ENCODE measurements around the gene PCDHA5.
"Not testable (repeated sequence)": the region's sequence is repeated elsewhere in the genome, so short reads cannot be mapped to it uniquely, and the experiment has no call there.

Gene PCDHA5
- total RNA-seq: 0 reads per million in 4 donors

- no peak for DNase-seq
Observed at GRCh38 chr5:140821375-140822280, at the start of gene PCDHA5. TSS of gene PCDHA5 (plus strand) at chr5:140821613.

DNA sequence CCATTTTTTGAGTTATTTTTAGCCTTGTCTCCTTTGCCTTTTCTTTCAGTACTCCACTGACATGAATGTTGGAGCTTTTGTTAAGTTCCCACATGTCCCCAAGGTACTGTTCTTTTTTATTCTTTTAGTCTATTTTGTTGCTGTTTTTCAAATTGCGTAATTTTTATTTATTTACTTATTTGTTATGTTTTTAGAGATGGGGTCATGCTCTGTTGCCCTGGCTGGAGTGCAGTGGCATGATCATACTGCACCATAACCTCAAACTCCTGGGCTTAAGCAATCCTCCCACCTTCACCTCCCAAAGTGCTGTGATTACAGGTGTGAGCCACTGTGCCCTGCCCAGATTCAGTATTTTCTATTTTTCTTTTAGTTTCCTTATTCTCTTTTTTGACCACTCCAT, 40.9 kb upstream of the PCDHA5 start:
- no peak for DNase-seq

DNA sequence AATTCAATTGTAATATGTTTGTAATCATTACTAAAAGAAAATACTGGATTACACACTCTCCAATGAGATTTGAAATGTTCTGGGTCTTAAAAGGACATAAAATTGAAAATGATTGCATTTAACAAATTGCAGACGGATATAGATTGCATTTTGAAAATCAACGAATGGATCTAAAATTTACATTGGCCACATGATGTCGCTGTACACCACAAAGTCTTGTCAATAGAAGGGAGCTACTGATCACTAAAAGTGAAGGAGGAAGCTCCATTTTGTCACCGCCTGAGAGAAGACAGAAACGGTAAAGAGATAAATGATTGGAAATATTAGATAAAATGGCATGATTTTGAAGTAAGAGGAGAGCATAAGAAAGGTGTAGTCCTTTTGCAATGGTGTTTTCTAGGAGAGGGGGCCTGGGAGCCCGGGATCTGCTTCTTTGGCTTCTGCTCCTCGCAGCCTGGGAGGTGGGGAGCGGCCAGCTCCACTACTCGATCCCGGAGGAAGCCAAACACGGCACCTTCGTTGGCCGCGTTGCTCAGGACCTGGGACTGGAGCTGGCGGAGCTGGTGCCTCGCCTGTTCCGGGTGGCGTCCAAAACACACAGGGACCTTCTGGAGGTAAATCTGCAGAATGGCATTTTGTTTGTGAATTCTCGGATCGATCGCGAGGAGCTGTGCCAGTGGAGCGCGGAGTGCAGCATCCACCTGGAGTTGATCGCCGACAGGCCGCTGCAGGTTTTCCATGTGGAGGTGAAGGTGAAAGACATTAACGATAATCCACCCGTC, 35.3 kb upstream of the PCDHA5 start, which contains the start of gene PCDHA1:
Gene PCDHA1, plus strand, starts transcription at position 236 of the 782 bp plus-strand sequence.
- DNase-seq: no peak

DNA sequence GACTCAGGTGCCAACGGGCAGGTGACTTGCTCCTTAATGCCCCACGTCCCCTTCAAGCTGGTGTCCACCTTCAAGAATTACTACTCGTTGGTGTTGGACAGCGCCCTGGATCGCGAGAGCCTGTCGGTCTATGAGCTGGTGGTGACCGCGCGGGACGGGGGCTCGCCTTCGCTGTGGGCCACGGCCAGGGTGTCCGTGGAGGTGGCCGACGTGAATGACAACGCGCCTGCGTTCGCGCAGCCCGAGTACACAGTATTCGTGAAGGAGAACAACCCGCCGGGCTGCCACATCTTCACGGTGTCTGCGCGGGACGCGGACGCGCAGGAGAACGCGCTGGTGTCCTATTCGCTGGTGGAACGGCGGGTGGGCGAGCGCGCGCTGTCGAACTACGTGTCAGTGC, 34.0 kb upstream of the PCDHA5 start:
- not testable (repeated sequence) for DNase-seq

GRCh38 chr5:140787849-140788504, 33.4 kb upstream of the PCDHA5 start:
- DNase-seq: not testable (repeated sequence)

- no peak for DNase-seq
Observed at GRCh38 chr5:140791089-140791488, 30.3 kb upstream of the PCDHA5 start.

DNA sequence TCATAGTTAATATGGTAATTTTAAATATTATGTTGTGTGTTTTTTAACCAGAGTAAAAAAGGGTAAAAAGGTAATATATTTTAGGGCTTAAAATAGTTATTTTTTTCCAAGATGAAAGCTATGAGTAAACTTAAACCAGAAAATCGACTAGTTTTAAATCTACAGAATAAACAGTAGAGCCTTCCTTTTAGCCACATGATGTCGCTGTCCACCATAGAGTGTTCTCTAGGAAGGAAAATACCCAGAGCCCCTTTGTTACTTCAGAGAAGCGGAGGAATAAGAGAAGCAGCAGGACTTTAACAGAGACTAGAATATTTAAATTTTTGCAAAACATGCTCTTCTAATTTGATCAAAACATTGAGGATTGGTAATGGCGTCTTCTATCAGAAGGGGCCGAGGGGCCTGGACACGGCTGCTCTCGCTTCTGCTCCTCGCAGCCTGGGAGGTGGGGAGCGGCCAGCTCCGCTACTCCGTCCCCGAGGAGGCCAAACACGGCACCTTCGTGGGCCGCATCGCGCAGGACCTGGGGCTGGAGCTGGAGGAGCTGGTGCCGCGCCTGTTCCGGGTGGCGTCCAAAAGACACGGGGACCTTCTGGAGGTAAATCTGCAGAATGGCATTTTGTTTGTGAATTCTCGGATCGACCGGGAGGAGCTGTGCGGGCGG, 26.7 kb upstream of the PCDHA5 start, which contains the start of gene PCDHA2:
Gene PCDHA2, plus strand, starts transcription at position 258 of the 664 bp plus-strand sequence.
- DNase-seq: no peak

GRCh38 chr5:140795259-140795641, 26.2 kb upstream of the PCDHA5 start:
- no peak for DNase-seq

DNA sequence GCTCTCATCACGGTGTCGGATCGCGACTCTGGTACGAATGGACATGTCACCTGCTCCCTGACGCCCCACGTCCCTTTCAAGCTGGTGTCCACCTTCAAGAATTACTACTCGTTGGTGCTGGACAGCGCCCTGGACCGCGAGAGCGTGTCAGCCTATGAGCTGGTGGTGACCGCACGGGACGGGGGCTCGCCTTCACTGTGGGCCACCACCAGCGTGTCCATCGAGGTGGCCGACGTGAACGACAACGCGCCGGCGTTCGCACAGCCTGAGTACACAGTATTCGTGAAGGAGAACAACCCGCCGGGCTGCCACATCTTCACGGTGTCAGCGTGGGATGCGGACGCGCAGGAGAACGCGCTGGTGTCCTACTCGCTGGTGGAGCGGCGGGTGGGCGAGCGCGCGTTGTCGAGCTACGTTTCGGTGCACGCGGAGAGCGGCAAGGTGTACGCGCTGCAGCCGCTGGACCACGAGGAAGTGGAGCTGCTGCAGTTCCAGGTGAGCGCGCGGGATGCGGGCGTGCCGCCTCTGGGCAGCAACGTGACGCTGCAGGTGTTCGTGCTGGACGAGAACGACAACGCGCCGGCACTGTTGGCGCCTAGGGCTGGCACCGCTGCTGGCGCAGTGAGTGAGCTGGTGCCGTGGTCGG, 25.2 kb upstream of the PCDHA5 start:
- DNase-seq: not testable (repeated sequence)

- no peak for DNase-seq
Observed at GRCh38 chr5:140796718-140797095, 24.7 kb upstream of the PCDHA5 start.

DNA sequence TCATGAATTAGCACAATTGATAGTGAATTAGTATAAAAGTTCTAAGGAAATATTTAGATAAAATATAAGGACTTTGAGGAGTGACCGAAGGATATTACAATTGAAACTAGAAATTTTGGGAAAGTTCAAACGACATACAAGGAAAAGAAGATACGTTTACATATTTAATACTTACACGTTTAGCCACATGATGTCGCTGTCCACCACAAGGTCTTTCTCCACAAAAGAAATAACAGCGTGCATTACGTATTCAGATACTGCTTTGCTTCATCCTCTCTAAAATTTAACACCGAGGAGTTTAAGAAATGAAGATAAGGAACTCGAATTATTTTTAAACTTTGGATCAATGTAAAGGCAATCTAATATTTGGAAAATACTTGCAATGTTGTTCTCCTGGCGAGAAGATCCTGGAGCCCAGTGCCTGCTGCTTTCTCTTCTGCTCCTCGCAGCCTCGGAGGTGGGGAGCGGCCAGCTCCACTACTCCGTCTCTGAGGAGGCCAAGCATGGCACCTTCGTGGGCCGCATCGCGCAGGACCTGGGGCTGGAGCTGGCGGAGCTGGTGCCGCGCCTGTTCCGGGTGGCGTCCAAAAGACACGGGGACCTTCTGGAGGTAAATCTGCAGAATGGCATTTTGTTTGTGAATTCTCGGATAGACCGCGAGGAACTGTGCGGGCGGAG, 20.5 kb upstream of the PCDHA5 start, which contains the start of gene PCDHA3:
Gene PCDHA3, plus strand, starts transcription at position 242 of the 678 bp plus-strand sequence.
- no peak for DNase-seq

- no peak for DNase-seq
Observed at GRCh38 chr5:140801494-140801841, 19.9 kb upstream of the PCDHA5 start.

DNA sequence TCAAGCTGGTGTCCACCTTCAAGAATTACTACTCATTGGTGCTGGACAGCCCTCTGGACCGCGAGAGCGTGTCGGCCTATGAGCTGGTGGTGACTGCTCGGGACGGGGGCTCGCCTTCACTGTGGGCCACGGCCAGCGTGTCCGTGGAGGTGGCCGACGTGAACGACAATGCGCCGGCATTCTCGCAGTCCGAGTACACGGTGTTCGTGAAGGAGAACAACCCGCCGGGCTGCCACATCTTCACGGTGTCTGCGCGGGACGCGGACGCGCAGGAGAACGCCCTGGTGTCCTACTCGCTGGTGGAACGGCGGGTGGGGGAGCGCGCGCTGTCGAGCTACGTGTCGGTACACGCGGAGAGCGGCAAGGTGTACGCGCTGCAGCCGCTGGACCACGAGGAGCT, 19.0 kb upstream of the PCDHA5 start:
- DNase-seq: not testable (repeated sequence)

GRCh38 chr5:140802781-140803271, 18.6 kb upstream of the PCDHA5 start:
- no peak for DNase-seq

GRCh38 chr5:140806834-140807775, 14.3 kb upstream of the PCDHA5 start, which contains the start of gene PCDHA4:
TSS of gene PCDHA4 (plus strand) at chr5:140807068.
- DNase-seq: no peak

DNA sequence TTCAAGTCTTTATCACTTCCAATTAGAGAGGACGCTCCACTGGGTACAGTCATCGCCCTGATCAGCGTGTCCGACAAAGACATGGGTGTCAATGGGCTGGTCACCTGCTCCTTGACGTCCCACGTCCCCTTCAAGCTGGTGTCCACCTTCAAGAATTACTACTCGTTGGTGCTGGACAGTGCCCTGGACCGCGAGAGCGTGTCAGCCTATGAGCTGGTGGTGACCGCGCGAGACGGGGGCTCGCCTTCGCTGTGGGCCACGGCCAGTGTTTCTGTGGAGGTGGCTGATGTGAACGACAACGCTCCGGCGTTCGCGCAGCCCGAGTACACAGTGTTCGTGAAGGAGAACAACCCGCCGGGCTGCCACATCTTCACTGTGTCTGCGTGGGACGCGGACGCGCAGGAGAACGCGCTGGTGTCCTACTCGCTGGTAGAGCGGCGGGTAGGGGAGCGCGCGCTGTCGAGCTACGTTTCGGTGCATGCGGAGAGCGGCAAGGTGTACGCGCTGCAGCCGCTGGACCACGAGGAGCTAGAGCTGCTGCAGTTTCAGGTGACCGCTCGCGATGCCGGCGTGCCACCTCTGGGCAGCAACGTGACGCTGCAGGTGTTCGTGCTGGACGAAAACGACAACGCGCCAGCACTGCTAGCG, 13.0 kb upstream of the PCDHA5 start:
- not testable (repeated sequence) for DNase-seq

GRCh38 chr5:140808889-140809291, 12.5 kb upstream of the PCDHA5 start:
- DNase-seq: no peak

- no peak for DNase-seq
Observed at GRCh38 chr5:140822281-140822629, 842 bp downstream of the PCDHA5 start.

DNA sequence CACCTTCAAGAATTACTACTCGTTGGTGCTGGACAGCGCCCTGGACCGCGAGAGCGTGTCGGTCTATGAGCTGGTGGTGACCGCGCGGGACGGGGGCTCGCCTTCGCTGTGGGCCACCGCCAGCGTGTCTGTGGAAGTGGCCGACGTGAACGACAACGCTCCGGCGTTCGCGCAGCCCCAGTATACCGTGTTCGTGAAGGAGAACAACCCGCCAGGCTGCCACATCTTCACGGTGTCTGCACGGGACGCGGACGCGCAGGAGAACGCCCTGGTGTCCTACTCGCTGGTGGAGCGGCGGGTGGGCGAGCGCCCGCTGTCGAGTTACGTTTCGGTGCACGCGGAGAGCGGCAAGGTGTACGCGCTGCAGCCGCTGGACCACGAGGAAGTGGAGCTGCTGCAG, 1.6 kb downstream of the PCDHA5 start:
- DNase-seq: not testable (repeated sequence)
